GM18520 (cell line): ENCODE measurements around the gene ATP10A.
"Not testable (repeated sequence)": the region's sequence is repeated elsewhere in the genome, so short reads cannot be mapped to it uniquely, and the experiment has no call there.

Experiments
- ATAC-seq: cut with Tn5 transposase; IDR thresholded peaks from one replicate; pipeline ENCODE4 v1.9.1; 2021; ENCODE audit not compliant: unreplicated experiment

The ATP10A gene

DNA sequence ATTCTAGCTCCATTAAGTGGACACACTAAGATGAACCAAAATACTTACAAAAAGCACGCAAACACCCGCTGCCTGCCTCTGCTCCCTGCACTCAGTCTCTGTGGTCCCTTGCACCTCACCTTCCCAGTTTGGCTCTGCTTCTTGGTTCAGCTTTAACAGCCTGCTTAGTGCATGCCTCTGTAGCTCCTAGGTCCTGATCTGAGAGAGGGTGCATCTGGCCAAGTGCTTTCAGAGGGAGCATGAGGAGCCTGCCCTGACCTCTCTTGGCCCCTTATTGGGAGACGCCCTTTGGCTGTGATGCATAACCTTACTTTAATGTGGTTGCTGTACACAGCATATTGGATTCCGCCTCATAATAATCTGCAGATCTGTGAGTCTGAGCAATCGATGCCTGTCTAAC is 21.2 kb upstream of the ATP10A start:
- ATAC-seq: no peak

DNA sequence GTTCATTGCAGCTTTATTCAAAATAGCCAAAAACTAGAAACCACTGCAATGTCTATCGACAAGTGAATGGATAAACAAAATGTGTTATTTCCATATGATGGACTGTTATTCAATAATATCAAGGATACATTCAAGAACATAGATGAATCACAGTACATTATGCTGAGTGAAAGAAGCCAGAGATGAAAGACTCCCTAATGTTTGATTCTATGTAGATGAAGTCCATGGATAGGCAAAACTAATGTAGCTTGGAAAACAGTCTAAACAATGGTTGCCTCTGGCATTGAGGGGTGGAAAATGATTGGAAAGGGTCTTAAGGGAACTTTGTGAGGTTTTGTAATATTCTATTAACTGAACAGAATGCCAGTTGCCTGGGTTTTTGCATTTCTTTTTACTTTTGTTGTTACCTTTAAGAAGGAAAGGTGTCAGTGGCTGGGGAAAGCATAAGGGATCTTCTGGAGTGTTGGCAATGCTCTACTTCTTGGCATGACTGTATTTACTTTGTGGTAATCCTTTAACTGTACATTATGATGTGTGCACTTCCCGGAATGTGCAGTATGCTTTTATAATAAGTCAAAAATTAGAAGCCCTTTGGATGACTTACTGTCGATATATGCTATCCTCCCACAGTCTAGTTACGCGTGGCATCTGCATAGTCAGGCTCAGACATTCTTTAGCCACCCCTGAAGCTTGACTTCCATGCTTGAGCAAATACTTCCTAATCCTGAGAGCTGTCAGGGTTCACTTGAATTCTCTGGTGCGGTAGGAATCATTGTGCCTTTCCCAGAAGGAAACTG is 20.5 kb upstream of the ATP10A start:
- no peak for ATAC-seq

- no peak for ATAC-seq
These were observed 19.3 kb upstream of the ATP10A start for GRCh38 chr15:25882466-25882865.

DNA sequence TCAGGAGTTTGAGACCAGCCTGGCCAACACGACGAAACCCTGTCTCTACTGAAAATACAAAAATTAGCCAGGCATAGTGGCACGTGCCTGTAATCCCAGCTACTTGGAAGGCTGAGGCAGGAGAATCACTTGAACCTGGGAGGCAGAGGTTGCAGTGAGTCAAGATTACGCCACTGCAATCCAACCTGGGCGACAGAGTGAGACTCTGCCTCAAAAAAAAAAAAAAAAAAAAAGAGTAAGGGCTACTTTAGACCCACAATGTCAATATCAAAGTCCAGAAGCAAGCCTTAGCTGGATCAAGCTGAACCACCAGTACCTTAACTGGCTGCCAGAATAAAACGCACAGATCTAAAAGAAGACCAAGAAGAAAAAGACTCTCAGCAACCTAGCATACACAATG is 17.8 kb upstream of the ATP10A start:
- not testable (repeated sequence) for ATAC-seq

GRCh38 chr15:25880411-25880810 is 17.3 kb upstream of the ATP10A start:
- no peak for ATAC-seq

DNA sequence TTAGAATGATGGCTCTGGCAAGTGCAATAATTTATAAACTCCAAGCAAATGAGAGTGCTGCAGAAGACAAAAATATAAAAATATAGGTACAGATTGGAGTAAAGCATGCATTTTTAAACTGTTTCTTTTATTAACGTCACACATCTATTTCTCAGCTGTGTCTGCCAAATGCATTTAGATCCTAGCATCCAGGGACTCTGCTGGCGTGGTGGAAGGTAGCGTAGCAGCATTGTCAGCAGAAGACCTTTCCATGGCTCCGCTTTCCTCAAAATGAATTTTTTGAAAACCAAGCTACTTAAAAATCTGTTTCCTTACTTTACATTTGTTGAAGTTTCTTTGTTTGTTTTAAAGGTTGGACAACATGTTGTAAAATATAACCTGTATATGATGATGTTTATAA is 16.3 kb upstream of the ATP10A start:
- ATAC-seq: no peak

- ATAC-seq: no peak
These were observed 14.6 kb upstream of the ATP10A start for GRCh38 chr15:25877681-25878080.

DNA sequence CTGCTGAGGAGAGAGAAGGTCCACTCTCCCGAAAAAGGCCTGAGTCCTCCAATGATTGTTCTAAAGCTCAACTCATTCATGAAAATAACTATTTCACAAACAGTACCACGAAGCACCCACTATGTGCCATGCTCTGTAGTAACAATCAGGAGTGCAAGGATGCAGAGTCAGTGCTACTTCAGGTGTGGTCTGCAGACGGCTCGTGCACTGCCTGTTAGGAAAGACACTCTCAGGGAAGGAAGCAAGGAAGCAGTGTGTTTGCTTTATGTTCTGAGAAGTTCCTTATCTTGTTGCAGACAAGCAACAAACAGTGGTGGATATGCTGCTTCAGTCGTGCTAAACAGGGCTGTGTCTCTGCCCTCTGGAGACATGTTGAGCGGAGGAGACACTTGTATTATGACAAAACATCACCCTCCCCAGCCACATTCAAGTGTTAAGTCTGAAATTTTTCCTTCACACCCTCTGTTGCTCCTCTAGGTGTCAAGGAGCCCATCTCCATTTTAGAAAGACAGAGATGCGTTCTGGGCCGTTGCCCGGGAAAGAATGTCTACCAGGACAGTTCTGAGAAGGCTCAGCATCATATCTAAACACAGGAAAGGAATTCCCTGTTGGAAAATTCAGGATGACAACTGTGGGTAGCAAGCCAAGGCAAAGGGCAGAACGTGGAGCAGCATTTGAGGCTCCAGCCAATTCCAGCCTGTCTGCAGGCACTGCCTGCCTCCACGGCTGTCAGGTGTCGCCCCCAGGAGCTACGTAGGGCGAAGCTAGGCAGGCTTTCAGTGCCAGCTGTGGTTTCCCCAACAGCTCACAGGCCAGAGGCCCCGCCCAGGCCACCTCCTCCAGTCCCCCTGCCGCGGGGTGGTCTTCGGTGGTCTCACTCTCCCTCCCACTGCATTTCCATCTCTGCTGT is 13.4 kb upstream of the ATP10A start:
- ATAC-seq: no peak

- no peak for ATAC-seq
These were observed 12.4 kb upstream of the ATP10A start for GRCh38 chr15:25875566-25875965.

DNA sequence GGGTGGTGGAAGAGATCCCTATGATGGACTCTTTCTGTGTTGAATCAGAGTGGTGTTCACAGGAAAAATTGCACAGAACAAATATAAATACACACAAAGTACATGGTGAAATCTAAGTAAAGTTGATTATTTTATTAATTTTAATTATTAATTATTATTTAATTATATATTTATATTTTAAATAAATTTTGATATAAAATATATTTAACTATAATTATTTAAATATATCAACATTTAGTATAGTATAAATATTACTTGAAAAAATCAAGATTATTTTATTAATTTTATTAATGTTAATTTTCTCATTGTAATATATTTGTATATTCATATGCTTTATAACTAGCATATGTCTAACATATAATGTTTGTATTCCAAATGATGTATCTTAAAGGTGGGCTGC is 11.3 kb upstream of the ATP10A start:
- ATAC-seq: no peak

DNA sequence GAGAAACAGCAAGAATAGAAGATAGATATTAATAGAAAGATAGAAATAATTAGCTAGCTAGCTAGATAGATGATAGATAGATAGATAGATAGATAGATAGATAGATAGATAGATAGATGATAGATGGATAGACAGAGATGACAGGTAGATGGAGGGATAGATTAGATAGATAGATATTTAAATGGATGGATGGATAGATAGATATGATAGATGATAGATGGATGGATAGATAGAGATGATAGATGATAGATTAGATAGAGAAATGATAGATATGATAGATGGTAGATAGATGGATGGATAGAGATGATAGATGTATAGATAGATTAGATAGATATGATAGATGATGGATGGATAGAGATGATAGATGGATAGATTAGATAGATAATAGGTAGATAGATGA is 8.3 kb upstream of the ATP10A start:
- ATAC-seq: no peak

- no peak for ATAC-seq
These were observed 7.8 kb upstream of the ATP10A start for GRCh38 chr15:25870938-25871337.

DNA sequence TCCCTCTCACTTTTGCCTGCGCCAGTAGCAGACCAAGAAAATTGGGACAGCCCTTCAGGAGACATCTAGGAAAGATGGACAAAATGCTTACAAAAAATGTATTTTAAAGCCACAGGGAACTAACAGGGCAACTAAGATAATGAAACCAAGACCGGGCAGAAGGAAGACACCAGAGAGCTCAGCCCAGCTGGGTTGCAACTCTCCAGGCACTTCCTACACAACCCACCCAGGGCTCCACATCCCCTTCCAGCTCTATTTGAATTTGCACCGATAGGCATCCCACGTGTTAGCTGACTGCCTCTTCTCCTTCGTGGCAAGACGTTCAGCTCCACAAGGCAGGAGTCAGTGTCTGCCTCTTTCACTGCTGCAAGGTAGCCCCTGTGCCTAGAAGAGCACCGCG is 6.6 kb upstream of the ATP10A start:
- ATAC-seq: no peak

GRCh38 chr15:25866874-25867273 is 3.7 kb upstream of the ATP10A start:
- no peak for ATAC-seq

DNA sequence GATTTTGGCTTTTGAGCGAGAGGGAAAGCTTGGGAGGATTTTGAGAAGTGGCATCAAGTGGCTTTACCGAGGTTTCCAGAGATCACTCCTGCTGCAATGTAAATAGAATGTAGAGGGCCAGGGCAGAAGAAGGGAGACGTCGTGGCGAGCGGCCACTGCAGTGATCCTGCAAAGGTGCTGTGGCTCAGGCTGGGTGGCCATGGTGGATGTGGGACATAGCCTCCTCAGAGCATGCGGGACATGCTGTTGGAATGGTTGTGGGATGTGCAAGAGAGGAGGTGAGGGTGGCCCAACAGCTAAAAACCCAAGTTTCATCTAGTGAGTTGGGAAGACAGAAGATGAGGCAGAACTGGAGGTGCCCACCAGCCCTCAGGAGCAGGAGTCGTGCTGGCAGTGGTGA is 3.1 kb upstream of the ATP10A start:
- no peak for ATAC-seq

DNA sequence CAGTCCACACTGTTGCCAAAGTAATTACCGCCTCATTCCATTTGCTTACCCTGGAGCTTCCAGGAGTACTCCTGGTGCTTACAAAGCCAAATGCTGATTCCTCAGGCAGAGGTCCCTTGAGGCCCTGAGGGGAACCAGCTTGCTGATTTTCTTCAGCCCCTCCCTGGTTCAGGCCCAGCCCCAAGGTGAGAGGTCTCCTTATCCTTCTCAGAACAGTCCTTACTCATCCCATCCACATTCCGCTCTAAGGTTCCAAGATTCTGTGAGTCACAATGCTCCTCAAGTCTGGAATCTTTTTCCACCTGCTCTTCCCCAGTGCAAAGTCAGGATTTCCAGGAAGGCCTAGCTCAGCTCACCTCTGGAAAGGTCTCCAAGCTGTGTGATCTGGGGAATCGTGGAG is 1.8 kb upstream of the ATP10A start:
- no peak for ATAC-seq

DNA sequence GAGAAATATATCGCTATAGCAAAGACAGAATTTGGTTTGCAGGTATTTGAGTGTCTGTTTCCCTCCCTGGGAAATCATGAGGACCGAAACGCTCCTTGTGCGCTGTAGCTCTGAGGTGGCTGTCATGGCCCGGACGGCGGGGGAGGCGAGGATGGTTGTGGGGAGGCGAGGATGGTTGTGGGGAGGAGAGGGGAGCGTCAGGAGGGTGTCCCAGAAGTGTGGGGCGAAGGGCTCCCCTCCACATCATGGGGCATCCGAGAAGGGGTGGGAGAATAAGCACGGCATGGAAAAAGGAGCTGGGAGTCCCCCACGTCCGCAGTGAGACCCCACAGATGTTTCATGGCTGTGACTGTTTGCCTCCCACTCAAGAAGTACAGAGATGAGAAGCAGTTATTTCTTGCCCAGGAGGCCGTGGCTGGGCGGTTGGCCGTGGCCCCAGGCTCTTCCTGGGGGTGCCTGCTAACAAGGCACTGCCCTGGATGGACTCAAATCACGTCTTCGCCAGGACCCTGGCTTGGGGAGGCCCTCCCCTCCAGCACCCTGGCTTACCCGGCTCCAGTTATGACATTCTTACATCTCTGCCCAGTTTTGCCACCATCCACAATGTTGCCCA is 947 bp upstream of the ATP10A start:
- no peak for ATAC-seq

GRCh38 chr15:25862472-25863110 is 536 bp downstream of the ATP10A start:
- no peak for ATAC-seq

GRCh38 chr15:25862071-25862471 is 1.1 kb downstream of the ATP10A start:
- ATAC-seq: no peak

DNA sequence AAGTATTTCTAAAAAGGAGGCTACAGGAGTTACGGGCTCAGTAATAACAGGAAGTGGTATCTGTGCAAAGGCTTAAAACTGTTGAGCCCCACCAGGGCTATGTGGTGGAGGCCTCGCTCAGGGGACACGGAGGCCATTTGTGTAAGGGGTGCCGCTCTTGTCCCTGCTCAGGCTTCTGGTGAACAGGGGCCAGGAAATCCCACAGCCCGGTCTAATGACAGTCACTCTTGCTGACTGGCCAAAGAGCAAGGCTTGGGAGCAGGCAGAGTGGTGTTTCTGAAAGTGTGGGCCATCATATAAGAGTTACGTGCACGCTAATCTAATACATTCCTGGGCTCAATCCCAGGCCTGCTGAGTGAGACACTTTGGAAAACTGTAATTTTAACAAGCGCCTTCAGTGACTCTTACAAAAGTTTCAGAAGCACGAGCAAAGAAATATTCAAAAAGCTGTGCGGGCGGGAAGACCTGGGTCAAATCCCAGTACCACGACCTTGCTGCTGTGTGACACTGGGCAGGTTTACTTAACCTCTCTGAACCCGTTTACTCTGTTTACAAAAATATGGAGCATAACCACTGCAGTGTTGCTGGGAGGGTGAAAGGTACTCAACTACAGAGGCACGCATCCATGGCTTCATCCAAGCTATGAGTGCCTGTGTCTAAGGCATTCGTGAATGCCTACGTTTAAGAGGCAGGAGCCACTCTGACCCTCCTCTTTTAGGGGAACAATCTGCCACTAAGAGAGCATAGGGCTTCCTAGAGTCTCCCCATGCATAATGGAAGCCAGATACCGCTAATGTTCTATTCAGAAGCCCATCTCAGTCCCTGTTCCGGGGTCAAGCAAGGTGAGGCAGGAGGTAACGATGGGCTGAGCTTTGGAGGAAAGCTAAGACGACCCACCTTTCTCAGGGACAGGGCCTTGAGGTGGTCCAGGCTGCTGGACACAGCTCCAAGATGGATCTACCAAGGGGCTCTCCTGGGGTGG is 2.0 kb downstream of the ATP10A start:
- no peak for ATAC-seq
